Calu3 (cell line): ENCODE results near the gene S100A10. TPM values are rescaled to one million over a fixed set of nuclear protein-coding genes. Genes with fewer than 3 reads are reported as not detected.

ENCODE experiments used
- BruUV-seq: library from RNA; stranded (reverse); fragments of 400-500 nt; replicated peaks from 2 replicates; lab custom pipeline; 2021; lab: Mats Ljungman, UMichigan
- CTCF ChIA-PET: fragments of 300-600 bp; sonication (Branson Sonifier 250); formaldehyde crosslinking; loops from one replicate; lab custom pipeline; 2022; ENCODE audit warnings: antibody characterized with exemption; lab: Charles Lee
- DNase-seq: peaks from one replicate; pipeline ENCODE4 v3.0.0; 2022
- H3K27ac Mint-ChIP-seq: one replicate; pipeline ENCODE4 v1.8.0; 2022; ENCODE audit warnings: mixed read lengths; ENCODE audit not compliant: unreplicated experiment
- H3K27me3 Mint-ChIP-seq: one replicate; pipeline ENCODE4 v1.8.0; 2022; ENCODE audit warnings: mixed read lengths; ENCODE audit not compliant: unreplicated experiment
- H3K36me3 Mint-ChIP-seq: one replicate; pipeline ENCODE4 v1.8.0; 2022; ENCODE audit warnings: mild to moderate bottlenecking, moderate library complexity, mixed read lengths; ENCODE audit not compliant: insufficient read depth, unreplicated experiment
- H3K4me1 Mint-ChIP-seq: one replicate; pipeline ENCODE4 v1.8.0; 2022; ENCODE audit warnings: mild to moderate bottlenecking, low read depth, mixed read lengths; ENCODE audit not compliant: unreplicated experiment
- H3K4me3 Mint-ChIP-seq: one replicate; pipeline ENCODE4 v1.8.0; 2022; ENCODE audit warnings: mild to moderate bottlenecking, low read depth, moderate library complexity, mixed read lengths; ENCODE audit not compliant: unreplicated experiment
- H3K9me3 Mint-ChIP-seq: one replicate; pipeline ENCODE4 v1.8.0; 2022; ENCODE audit warnings: low read depth, mixed read lengths; ENCODE audit not compliant: unreplicated experiment
- intact Hi-C: fragments of 100-400 bp; cut with micrococcal nuclease; formaldehyde crosslinking; loops from one replicate; pipeline ENCODE4 v1.10.0; 2022; ENCODE audit not compliant: unreplicated experiment
- total RNA-seq: library from RNA; stranded (reverse); gene quantifications from 2 replicates; pipeline ENCODE4 v1.2.3, GENCODE V29; 2022
- TF ChIP-seq, protein P1 (sequence below): fragments of 200-600 bp; IDR thresholded peaks from one replicate; pipeline ENCODE4 v1.8.0; 2022; ENCODE audit warnings: antibody characterized with exemption; ENCODE audit not compliant: unreplicated experiment

The S100A10 gene
- total RNA-seq, 1 experiment from 2014 or later: 882 TPM

DNA sequence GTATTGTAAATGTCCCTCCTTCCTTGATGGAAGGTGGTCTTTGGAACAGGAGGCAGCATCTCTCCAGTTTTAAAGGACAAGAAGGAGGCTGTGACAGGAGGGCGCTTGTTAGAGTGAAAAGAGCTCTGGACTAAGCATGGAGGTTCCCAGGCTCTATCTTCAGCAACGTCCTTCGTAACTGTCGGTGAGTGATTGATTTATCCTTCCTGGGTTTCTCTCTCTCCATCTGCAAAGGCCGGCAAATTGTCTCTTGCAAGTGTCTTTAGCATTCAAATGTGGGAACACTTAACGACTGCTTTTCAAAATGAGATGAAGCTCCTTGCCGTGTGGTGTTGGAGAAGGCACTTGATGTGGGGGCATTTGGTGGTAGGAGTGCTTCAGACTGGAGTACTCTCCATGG lies 27.9 kb upstream of the S100A10 start:
- Mint-ChIP-seq H3K27me3 (no peaks in the 10 kb centered on the region), H3K27ac (no peak overlapping the region), H3K9me3 (no peaks in the 10 kb centered on the region), H3K4me1 (peaks cover 38% of the 10 kb centered on the region), H3K4me3 (no peak overlapping the region), H3K36me3 (no peaks in the 10 kb centered on the region)
- DNase-seq: no peak
- intact Hi-C loops: no loop called here
- TF ChIP-seq, protein P1, sequence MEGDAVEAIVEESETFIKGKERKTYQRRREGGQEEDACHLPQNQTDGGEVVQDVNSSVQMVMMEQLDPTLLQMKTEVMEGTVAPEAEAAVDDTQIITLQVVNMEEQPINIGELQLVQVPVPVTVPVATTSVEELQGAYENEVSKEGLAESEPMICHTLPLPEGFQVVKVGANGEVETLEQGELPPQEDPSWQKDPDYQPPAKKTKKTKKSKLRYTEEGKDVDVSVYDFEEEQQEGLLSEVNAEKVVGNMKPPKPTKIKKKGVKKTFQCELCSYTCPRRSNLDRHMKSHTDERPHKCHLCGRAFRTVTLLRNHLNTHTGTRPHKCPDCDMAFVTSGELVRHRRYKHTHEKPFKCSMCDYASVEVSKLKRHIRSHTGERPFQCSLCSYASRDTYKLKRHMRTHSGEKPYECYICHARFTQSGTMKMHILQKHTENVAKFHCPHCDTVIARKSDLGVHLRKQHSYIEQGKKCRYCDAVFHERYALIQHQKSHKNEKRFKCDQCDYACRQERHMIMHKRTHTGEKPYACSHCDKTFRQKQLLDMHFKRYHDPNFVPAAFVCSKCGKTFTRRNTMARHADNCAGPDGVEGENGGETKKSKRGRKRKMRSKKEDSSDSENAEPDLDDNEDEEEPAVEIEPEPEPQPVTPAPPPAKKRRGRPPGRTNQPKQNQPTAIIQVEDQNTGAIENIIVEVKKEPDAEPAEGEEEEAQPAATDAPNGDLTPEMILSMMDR: no peak
- CTCF ChIA-PET: no interaction called here
- BruUV-seq: no TSS peak

DNA sequence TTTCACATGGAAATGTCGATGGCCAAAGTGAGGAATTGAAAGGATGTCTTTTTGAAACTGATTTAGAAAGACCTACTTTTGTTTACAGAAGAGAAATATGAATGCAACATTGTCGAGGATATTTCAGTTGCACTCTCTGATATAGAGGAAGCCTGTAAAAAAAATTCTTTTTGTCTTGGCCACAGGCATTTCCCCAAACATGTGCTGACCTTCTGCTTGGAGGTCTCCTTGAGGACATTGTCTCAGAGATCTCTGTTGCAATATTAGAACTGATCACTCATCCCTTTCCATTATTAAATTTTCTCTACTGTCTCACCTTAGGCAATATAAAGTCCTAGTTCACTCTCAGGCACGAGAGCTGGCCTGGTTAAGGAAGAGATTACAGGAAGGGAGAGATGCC lies 27.2 kb upstream of the S100A10 start:
- Mint-ChIP-seq H3K4me1 (peaks cover 31% of the 10 kb centered on the region), H3K36me3 (no peaks in the 10 kb centered on the region), H3K27ac (no peak overlapping the region), H3K4me3 (no peak overlapping the region), H3K9me3 (no peaks in the 10 kb centered on the region), H3K27me3 (no peaks in the 10 kb centered on the region)
- no peak for DNase-seq
- TF ChIP-seq, protein P1: no peak
- intact Hi-C loops: no loop called here
- CTCF ChIA-PET: no interaction called here
- BruUV-seq: no TSS peak

DNA sequence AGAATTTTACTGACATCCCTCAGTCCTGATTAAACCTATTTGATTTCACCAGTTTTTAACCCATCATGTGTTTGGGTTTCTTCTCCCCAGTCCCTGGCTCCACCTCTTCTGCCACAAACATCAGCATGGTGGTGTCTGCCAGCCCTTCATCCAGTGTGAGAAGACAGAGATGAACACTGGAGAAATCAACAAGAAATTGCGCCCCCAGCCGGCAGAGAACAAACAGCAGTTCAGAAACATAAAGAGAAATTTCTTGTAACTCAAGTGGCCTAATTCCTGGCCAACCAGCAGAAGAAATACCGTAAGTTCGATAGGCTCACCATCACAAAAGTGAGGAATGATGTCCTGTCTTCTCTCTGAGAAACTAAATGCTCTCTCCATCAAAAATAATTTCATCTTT lies 24.9 kb upstream of the S100A10 start:
- H3K27ac Mint-ChIP-seq: no peak overlapping the region
- intact Hi-C loops: no loop called here
- H3K4me1 Mint-ChIP-seq: peaks cover 22% of the 10 kb centered on the region
- DNase-seq: no peak
- no peaks in the 10 kb centered on the region for H3K9me3 Mint-ChIP-seq
- no TSS peak for BruUV-seq
- H3K27me3 Mint-ChIP-seq: no peaks in the 10 kb centered on the region
- CTCF ChIA-PET: no interaction called here
- no peak overlapping the region for H3K4me3 Mint-ChIP-seq
- TF ChIP-seq, protein P1: peak; percentile 32
- H3K36me3 Mint-ChIP-seq: no peaks in the 10 kb centered on the region

DNA sequence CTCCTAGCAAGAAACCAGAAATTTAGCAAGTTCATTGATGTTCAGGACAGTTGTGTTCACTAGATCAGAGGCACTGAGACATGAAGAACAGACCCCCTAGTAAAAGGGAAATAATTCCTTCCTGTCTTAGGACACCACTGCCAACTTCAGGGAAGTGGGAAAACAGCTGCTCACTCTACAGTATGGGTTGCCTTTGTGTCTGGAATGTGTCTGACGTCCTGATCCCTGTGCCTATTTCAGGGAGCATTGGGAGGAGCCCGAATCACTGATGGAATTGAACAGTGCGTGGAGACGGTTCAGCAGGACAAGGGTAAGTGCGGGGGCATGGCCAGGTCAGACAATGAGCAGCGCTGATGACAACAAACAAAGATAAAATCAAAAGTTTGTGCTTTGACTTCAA lies 22.1 kb upstream of the S100A10 start:
- H3K4me3 Mint-ChIP-seq: no peak overlapping the region
- H3K9me3 Mint-ChIP-seq: no peaks in the 10 kb centered on the region
- CTCF ChIA-PET: interaction anchor here (0.6 to 3.0 kb wide), 3 partner anchors 19 to 765 kb away, joined by 3 to 13 read pairs (median 3); no protein-coding TSS in a partner anchor
- H3K36me3 Mint-ChIP-seq: no peaks in the 10 kb centered on the region
- TF ChIP-seq, protein P1: no peak
- no peak for DNase-seq
- BruUV-seq: no TSS peak
- no peaks in the 10 kb centered on the region for H3K27me3 Mint-ChIP-seq
- intact Hi-C loops: no loop called here
- no peak overlapping the region for H3K27ac Mint-ChIP-seq
- peaks cover 10% of the 10 kb centered on the region for H3K4me1 Mint-ChIP-seq
